Activated T-cell treated with anti-CD3 and anti-CD28 coated beads for 4 hours (primary cell): Measurements from ENCODE around the gene RFPL3.
"Not testable (repeated sequence)": the region's sequence is repeated elsewhere in the genome, so short reads cannot be mapped to it uniquely, and the experiment has no call there.

ENCODE experiments used
- DNase-seq: peaks from one replicate; pipeline ENCODE4 v3.0.0-alpha.2; 2020

The RFPL3 gene

GRCh38 chr22:32331236-32331917 is 26.3 kb upstream of the RFPL3 start:
- DNase-seq = no peak

GRCh38 chr22:32331918-32332725 is 25.5 kb upstream of the RFPL3 start:
- DNase-seq = no peak

- DNase-seq = no peak
Measured at GRCh38 chr22:32333141-32333768, 24.4 kb upstream of the RFPL3 start.

- no peak for DNase-seq
Measured at GRCh38 chr22:32333769-32334659, 23.7 kb upstream of the RFPL3 start.

GRCh38 chr22:32334660-32335365 is 22.9 kb upstream of the RFPL3 start:
- DNase-seq = no peak

GRCh38 chr22:32335471-32335870 is 22.2 kb upstream of the RFPL3 start:
- no peak for DNase-seq

- DNase-seq = no peak
Measured at GRCh38 chr22:32336121-32336603, 21.5 kb upstream of the RFPL3 start.

GRCh38 chr22:32336771-32337424 is 20.8 kb upstream of the RFPL3 start:
- DNase-seq = no peak

GRCh38 chr22:32337425-32337824 is 20.2 kb upstream of the RFPL3 start:
- not testable (repeated sequence) for DNase-seq

GRCh38 chr22:32338757-32339156 is 18.9 kb upstream of the RFPL3 start:
- DNase-seq = no peak

- DNase-seq = no peak
Measured at GRCh38 chr22:32339190-32340012, 18.3 kb upstream of the RFPL3 start.

GRCh38 chr22:32340411-32340810 is 17.3 kb upstream of the RFPL3 start:
- DNase-seq = no peak

GRCh38 chr22:32341122-32341740 is 16.4 kb upstream of the RFPL3 start:
- no peak for DNase-seq

- DNase-seq = no peak
Measured at GRCh38 chr22:32342977-32343376, 14.7 kb upstream of the RFPL3 start.

- no peak for DNase-seq
Measured at GRCh38 chr22:32343941-32344340, 13.7 kb upstream of the RFPL3 start.

GRCh38 chr22:32348031-32348611 is 9.5 kb upstream of the RFPL3 start:
- DNase-seq = no peak

GRCh38 chr22:32351875-32352274 is 5.8 kb upstream of the RFPL3 start:
- DNase-seq = not testable (repeated sequence)

- DNase-seq = no peak
Measured at GRCh38 chr22:32352681-32353080, 5.0 kb upstream of the RFPL3 start.

GRCh38 chr22:32353292-32353691 is 4.4 kb upstream of the RFPL3 start:
- DNase-seq = no peak

- no peak for DNase-seq
Measured at GRCh38 chr22:32353840-32354239, 3.8 kb upstream of the RFPL3 start.
